GM12878 (cell line): ENCODE data around the gene IFI30.

Source experiments
- ATF3 ChIP-seq: IDR thresholded peaks from 2 replicates; pipeline ENCODE4 v1.6.1; 2011; ENCODE audit warnings: low read depth, mild to moderate bottlenecking, low read length, moderate library complexity, borderline replicate concordance; ENCODE audit errors: extremely low read depth
- EP300 ChIP-seq, 2 experiments: fragments of 150-350 bp in 1 of 2; IDR thresholded peaks; 2 replicates each; pipeline ENCODE4 v1.6.1; 2011 to 2012; ENCODE audit warnings: low read depth in 2 of 2, low read length in 2 of 2, borderline replicate concordance in 1 of 2, improper control_type of control experiment in 1 of 2, inconsistent platforms in 1 of 2; ENCODE audit not compliant: control insufficient read depth in 1 of 2
- POLR2A ChIP-seq: IDR thresholded peaks from 2 replicates; pipeline ENCODE4 v1.6.1; 2011; ENCODE audit warnings: low read depth, mild to moderate bottlenecking, low read length
- POLR2AphosphoS5 ChIP-seq: IDR thresholded peaks from 2 replicates; pipeline ENCODE4 v1.6.1; 2011; ENCODE audit warnings: mild to moderate bottlenecking, low read length, inconsistent platforms
- TAF1 ChIP-seq: IDR thresholded peaks from 2 replicates; pipeline ENCODE4 v1.6.1; 2011; ENCODE audit warnings: mild to moderate bottlenecking, low read depth, low read length, borderline replicate concordance

GRCh38 chr19:18140473-18140872 is 33.1 kb upstream of the IFI30 start:
- TF ChIP-seq POLR2AphosphoS5, result no peak
- no peak for TF ChIP-seq POLR2A
- no peak for TF ChIP-seq EP300 (IDR thresholded peaks at IDR 0.05; ENCODE audit: borderline replicate concordance in 1 of 2, control insufficient read depth in 1 of 2, low read depth in 2 of 2, low read length in 2 of 2)
- TF ChIP-seq TAF1, result no peak
- no peak for TF ChIP-seq ATF3
